ENCODE results near the gene CYTH1.

The CYTH1 gene

GRCh38 chr17:78624324-78625151 is 157.5 kb downstream of the CYTH1 start:
- H3K9ac ChIP-seq (ENCODE audit: low read depth, low read length), result no peak overlapping the region
- no peaks in the 10 kb centered on the region for H3K4me1 ChIP-seq (ENCODE audit: insufficient read depth, low read length)
- H3K9me3 ChIP-seq (ENCODE audit: control insufficient read depth, insufficient read depth, low read length), result no peaks in the 10 kb centered on the region
- H3K36me3 ChIP-seq (ENCODE audit: insufficient read depth, low read length), result no peaks in the 10 kb centered on the region
